ENCODE results near the gene KLK1. TPM values are rescaled to one million over a fixed set of nuclear protein-coding genes. Genes with fewer than 3 reads are reported as not detected.

KLK1 gene
- total RNA-seq, 6 experiments from 2014 or later = not detected

DNA sequence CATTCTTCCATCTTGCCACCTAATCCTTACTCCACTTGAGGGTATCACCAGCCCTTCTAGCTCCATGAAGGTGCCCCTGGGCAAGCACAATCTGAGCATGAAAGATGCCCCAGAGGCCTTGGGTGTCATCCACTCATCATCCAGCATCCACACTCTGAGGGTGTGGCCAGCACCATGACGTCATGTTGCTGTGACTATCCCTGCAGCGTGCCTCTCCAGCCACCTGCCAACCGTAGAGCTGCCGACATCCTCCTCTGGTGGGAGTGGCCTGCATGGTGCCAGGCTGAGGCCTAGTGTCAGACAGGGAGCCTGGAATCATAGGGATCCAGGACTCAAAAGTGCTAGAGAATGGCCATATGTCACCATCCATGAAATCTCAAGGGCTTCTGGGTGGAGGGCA lies 28.0 kb upstream of the KLK1 start:
- TF ChIP-seq CTCF (IDR thresholded peaks at IDR 0.05) = no peak
- H3K36me3 Mint-ChIP-seq (ENCODE audit: low read depth) = no peaks in the 10 kb centered on the region
- peaks cover 15% of the 10 kb centered on the region; the same call in 1 of the 2 replicates for H3K9me3 Mint-ChIP-seq
- H3K4me1 Mint-ChIP-seq (ENCODE audit: low read depth) = no peaks in the 10 kb centered on the region
- no peak for DNase-seq
- H3K27me3 Mint-ChIP-seq (ENCODE audit: insufficient read depth) = peaks cover 10% of the 10 kb centered on the region
- H3K27ac Mint-ChIP-seq = no peak overlapping the region
- H3K4me3 Mint-ChIP-seq = no peak overlapping the region

- Mint-ChIP-seq H3K27ac (no peak overlapping the region), H3K4me1 (ENCODE audit: low read depth) (no peaks in the 10 kb centered on the region), H3K4me3 (no peak overlapping the region), H3K27me3 (ENCODE audit: insufficient read depth) (peaks cover 10% of the 10 kb centered on the region), H3K36me3 (ENCODE audit: low read depth) (no peaks in the 10 kb centered on the region), H3K9me3 (peaks cover 15% of the 10 kb centered on the region; the same call in 1 of the 2 replicates)
- no peak for DNase-seq
- TF ChIP-seq CTCF (IDR thresholded peaks at IDR 0.05) = no peak
Measured at GRCh38 chr19:50850738-50851137, 27.2 kb upstream of the KLK1 start.

- no peaks in the 10 kb centered on the region for H3K4me1 Mint-ChIP-seq (ENCODE audit: low read depth)
- no peak overlapping the region for H3K4me3 Mint-ChIP-seq
- H3K9me3 Mint-ChIP-seq = no peaks in the 10 kb centered on the region; the same call in 1 of the 2 replicates
- no peaks in the 10 kb centered on the region; the same call in none of the 2 replicates for H3K27me3 Mint-ChIP-seq (ENCODE audit: insufficient read depth)
- no peaks in the 10 kb centered on the region for H3K36me3 Mint-ChIP-seq (ENCODE audit: low read depth)
- DNase-seq = no peak
- no peak overlapping the region for H3K27ac Mint-ChIP-seq
- TF ChIP-seq CTCF (IDR thresholded peaks at IDR 0.05) = no peak
Measured at GRCh38 chr19:50844296-50844935, 20.8 kb upstream of the KLK1 start.

- Mint-ChIP-seq H3K36me3 (ENCODE audit: low read depth) (no peaks in the 10 kb centered on the region), H3K27ac (no peak overlapping the region), H3K9me3 (no peaks in the 10 kb centered on the region; the same call in 1 of the 2 replicates), H3K4me1 (ENCODE audit: low read depth) (no peaks in the 10 kb centered on the region), H3K27me3 (ENCODE audit: insufficient read depth) (no peaks in the 10 kb centered on the region; the same call in none of the 2 replicates), H3K4me3 (no peak overlapping the region)
- no peak for TF ChIP-seq CTCF (IDR thresholded peaks at IDR 0.05)
- DNase-seq = no peak
Measured at GRCh38 chr19:50843701-50844221, 20.2 kb upstream of the KLK1 start.

DNA sequence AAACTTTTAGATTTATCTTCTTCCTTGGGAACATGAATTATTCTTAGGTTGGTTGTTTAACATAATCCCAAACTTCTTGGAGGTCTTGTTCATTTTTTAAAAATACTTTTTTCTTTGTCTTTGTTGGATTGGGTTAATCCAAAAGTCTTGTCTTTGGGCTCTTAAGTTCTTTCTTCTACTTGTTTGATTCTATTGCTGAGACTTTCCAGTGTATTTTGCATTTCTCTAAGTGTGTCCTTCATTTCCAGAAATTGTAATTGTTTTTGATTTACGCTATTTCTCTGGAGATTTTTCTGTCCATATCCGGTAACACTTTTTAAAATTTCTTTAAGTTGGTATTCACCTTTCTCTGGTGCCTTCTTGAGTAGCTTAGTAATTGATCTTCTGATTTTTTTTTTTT lies 19.6 kb upstream of the KLK1 start:
- Mint-ChIP-seq H3K9me3 (no peaks in the 10 kb centered on the region; the same call in 1 of the 2 replicates), H3K27me3 (ENCODE audit: insufficient read depth) (no peaks in the 10 kb centered on the region; the same call in none of the 2 replicates), H3K27ac (no peak overlapping the region), H3K4me3 (no peak overlapping the region), H3K4me1 (ENCODE audit: low read depth) (no peaks in the 10 kb centered on the region), H3K36me3 (ENCODE audit: low read depth) (no peaks in the 10 kb centered on the region)
- no peak for DNase-seq
- TF ChIP-seq CTCF (IDR thresholded peaks at IDR 0.05) = no peak

Data from HFFc6 (cell line).